Astrocyte of the cerebellum (primary cell): ENCODE measurements around the gene SIN3B.

Experiments
- DNase-seq: peaks from one replicate; pipeline ENCODE4 v3.0.0-alpha.2; 2011; ENCODE audit warnings: low read depth
- H3K4me3 ChIP-seq: 2 replicates; pipeline ENCODE4 v1.5.1; 2011; ENCODE audit warnings: mild to moderate bottlenecking, low read depth, low read length, moderate library complexity
- CTCF ChIP-seq: IDR thresholded peaks from 2 replicates; pipeline ENCODE4 v1.5.1; 2012; ENCODE audit warnings: low read length, low read depth, moderate library complexity, mild to moderate bottlenecking; ENCODE audit errors: missing control alignments
- in situ Hi-C: cut with HindIII; loops from 2 replicates; pipeline ENCODE4 v1.10.0; 2017; ENCODE audit warnings: low sequenced_read_pairs

SIN3B gene

GRCh38 chr19:16920816-16921529 lies 91.8 kb downstream of the SIN3B start:
- no peak for TF ChIP-seq CTCF
- in situ Hi-C loops, result no loop called here
- H3K4me3 ChIP-seq, result no peak overlapping the region
- peak; percentile 38 for DNase-seq

GRCh38 chr19:16921766-16922591 lies 92.8 kb downstream of the SIN3B start:
- no peak for TF ChIP-seq CTCF
- DNase-seq, result no peak
- in situ Hi-C loops, result no loop called here
- H3K4me3 ChIP-seq, result no peak overlapping the region

GRCh38 chr19:16922592-16922934 lies 93.4 kb downstream of the SIN3B start:
- H3K4me3 ChIP-seq, result no peak overlapping the region
- DNase-seq, result no peak
- no peak for TF ChIP-seq CTCF
- in situ Hi-C loops, result no loop called here

GRCh38 chr19:16922949-16923348 lies 93.8 kb downstream of the SIN3B start:
- no peak for DNase-seq
- in situ Hi-C loops, result no loop called here
- H3K4me3 ChIP-seq, result no peak overlapping the region
- TF ChIP-seq CTCF, result no peak

- DNase-seq, result no peak
- no peak overlapping the region for H3K4me3 ChIP-seq
- in situ Hi-C loops, result no loop called here
- no peak for TF ChIP-seq CTCF
Observed at GRCh38 chr19:16927883-16928282, 98.7 kb downstream of the SIN3B start.

GRCh38 chr19:16928351-16928750 lies 99.2 kb downstream of the SIN3B start:
- in situ Hi-C loops, result no loop called here
- no peak for TF ChIP-seq CTCF
- H3K4me3 ChIP-seq, result no peak overlapping the region
- DNase-seq, result no peak
